Uterus (tissue), 2 donors: ENCODE data around the gene PRSS8.

ENCODE experiments used
- CTCF ChIP-seq, 4 experiments: fragments of 200-600 bp in 2 of 4; fragments of 450-650 bp in 2 of 4; sonication (generic) in 2 of 4; IDR thresholded peaks; one replicate each; pipeline ENCODE4 v1.5.1; 2016 to 2019; ENCODE audit warnings: antibody characterized with exemption in 4 of 4, mild to moderate bottlenecking in 2 of 4, moderate library complexity in 1 of 4
- POLR2A ChIP-seq, 2 donors: fragments of 450-650 bp; IDR thresholded peaks; one replicate each; pipeline ENCODE4 v1.6.1; 2016; ENCODE audit warnings: antibody characterized with exemption in 2 of 2, mild to moderate bottlenecking in 1 of 2, moderate library complexity in 1 of 2

GRCh38 chr16:31082368-31083045 lies 53.0 kb downstream of the PRSS8 start:
- no peak for TF ChIP-seq CTCF (IDR thresholded peaks at IDR 0.05)
- TF ChIP-seq POLR2A (IDR thresholded peaks at IDR 0.05), result no peak
